ENCODE results near the gene VPS9D1.

The VPS9D1 gene

GRCh38 chr16:89732142-89732917 is 11.6 kb upstream of the VPS9D1 start:
- DNase-seq = no peak

- DNase-seq = no peak
These were observed 10.0 kb upstream of the VPS9D1 start for GRCh38 chr16:89730610-89731234.

GRCh38 chr16:89729863-89730593 is 9.3 kb upstream of the VPS9D1 start:
- no peak for DNase-seq

GRCh38 chr16:89729293-89729692 is 8.6 kb upstream of the VPS9D1 start:
- no peak for DNase-seq

GRCh38 chr16:89727406-89728120 is 6.9 kb upstream of the VPS9D1 start:
- no peak for DNase-seq

GRCh38 chr16:89723279-89724250 is 2.9 kb upstream of the VPS9D1 start:
- DNase-seq = no peak

- no peak for DNase-seq
These were observed 1.9 kb upstream of the VPS9D1 start for GRCh38 chr16:89722392-89723278.

GRCh38 chr16:89721546-89722391 is 1.1 kb upstream of the VPS9D1 start:
- no peak for DNase-seq

- no peak for DNase-seq
These were observed 216 bp downstream of the VPS9D1 start for GRCh38 chr16:89720551-89720812.

- no peak for DNase-seq
These were observed 2.8 kb downstream of the VPS9D1 start for GRCh38 chr16:89717688-89718505.

- DNase-seq = no peak
These were observed 3.6 kb downstream of the VPS9D1 start for GRCh38 chr16:89716916-89717687.

- DNase-seq = no peak
These were observed 4.2 kb downstream of the VPS9D1 start for GRCh38 chr16:89716493-89716892.

GRCh38 chr16:89712274-89712781 is 8.4 kb downstream of the VPS9D1 start:
- DNase-seq = no peak

GRCh38 chr16:89711601-89712273 is 9.0 kb downstream of the VPS9D1 start:
- DNase-seq = no peak

- DNase-seq = no peak
These were observed 9.8 kb downstream of the VPS9D1 start for GRCh38 chr16:89710709-89711564.

- DNase-seq = no peak
These were observed 10.8 kb downstream of the VPS9D1 start for GRCh38 chr16:89709716-89710432.
